Retina (tissue), 1 donor: ENCODE results near the gene CLNK.

Source experiments
- DNase-seq: peaks from one replicate; pipeline ENCODE4 v3.0.0-alpha.2; 2016

The CLNK gene

GRCh38 chr4:10571909-10572308 is 112.7 kb downstream of the CLNK start:
- no peak for DNase-seq

- no peak for DNase-seq
Measured at GRCh38 chr4:10569491-10569890, 115.1 kb downstream of the CLNK start.

GRCh38 chr4:10567766-10568165 is 116.8 kb downstream of the CLNK start:
- no peak for DNase-seq

GRCh38 chr4:10565166-10565780 is 119.3 kb downstream of the CLNK start:
- no peak for DNase-seq

- DNase-seq, result peak; percentile 63
Measured at GRCh38 chr4:10554694-10555093, 129.9 kb downstream of the CLNK start.

GRCh38 chr4:10554121-10554520 is 130.4 kb downstream of the CLNK start:
- DNase-seq, result no peak

- no peak for DNase-seq
Measured at GRCh38 chr4:10552591-10553280, 131.8 kb downstream of the CLNK start.

- DNase-seq, result no peak
Measured at GRCh38 chr4:10535912-10536311, 148.7 kb downstream of the CLNK start.

GRCh38 chr4:10534820-10535219 is 149.7 kb downstream of the CLNK start:
- no peak for DNase-seq

- DNase-seq, result no peak
Measured at GRCh38 chr4:10532155-10532554, 152.4 kb downstream of the CLNK start.

- no peak for DNase-seq
Measured at GRCh38 chr4:10530137-10530786, 154.3 kb downstream of the CLNK start.

GRCh38 chr4:10529291-10530136 is 155.1 kb downstream of the CLNK start:
- DNase-seq, result no peak

GRCh38 chr4:10527438-10527837 is 157.1 kb downstream of the CLNK start:
- no peak for DNase-seq

GRCh38 chr4:10526429-10527222 is 157.9 kb downstream of the CLNK start:
- no peak for DNase-seq

- no peak for DNase-seq
Measured at GRCh38 chr4:10524196-10524833, 160.3 kb downstream of the CLNK start.

GRCh38 chr4:10521424-10521823 is 163.1 kb downstream of the CLNK start:
- DNase-seq, result no peak

- DNase-seq, result no peak
Measured at GRCh38 chr4:10509733-10510132, 174.8 kb downstream of the CLNK start.

GRCh38 chr4:10506077-10506476 is 178.5 kb downstream of the CLNK start:
- DNase-seq, result no peak

GRCh38 chr4:10504570-10505179 is 179.9 kb downstream of the CLNK start:
- no peak for DNase-seq

GRCh38 chr4:10502717-10503116 is 181.9 kb downstream of the CLNK start:
- DNase-seq, result no peak

- DNase-seq, result no peak
Measured at GRCh38 chr4:10500776-10501175, 183.8 kb downstream of the CLNK start.

- DNase-seq, result no peak
Measured at GRCh38 chr4:10496200-10496599, 188.4 kb downstream of the CLNK start.
